OCI-LY1 (cell line): Measurements from ENCODE around the gene HINFP.

Source experiments
- H2AFZ ChIP-seq: fragments of 200-600 bp; sonication (generic), shearing (Covaris generic); 2 replicates; pipeline ENCODE4 v1.6.0; 2014; ENCODE audit warnings: antibody characterized with exemption, mild to moderate bottlenecking, low read length
- H3F3A ChIP-seq: fragments of 200-600 bp; sonication (generic), shearing (Covaris generic); 2 replicates; pipeline ENCODE4 v1.6.0; 2014; ENCODE audit warnings: mild to moderate bottlenecking, antibody characterized with exemption, low read length, moderate library complexity; ENCODE audit not compliant: insufficient read depth
- H3K27ac ChIP-seq: fragments of 200-600 bp; sonication (generic); 2 replicates; pipeline ENCODE4 v1.5.1; 2014; ENCODE audit warnings: low read length, mixed run types, mild to moderate bottlenecking, low read depth; ENCODE audit not compliant: poor library complexity, severe bottlenecking
- H3K27me3 ChIP-seq: fragments of 200-600 bp; sonication (generic); 2 replicates; pipeline ENCODE4 v1.6.0; 2014; ENCODE audit warnings: antibody characterized with exemption, mild to moderate bottlenecking, low read length, moderate library complexity; ENCODE audit not compliant: insufficient read depth
- H3K36me3 ChIP-seq: fragments of 200-600 bp; sonication (generic); 2 replicates; pipeline ENCODE4 v1.6.1; 2014; ENCODE audit warnings: mild to moderate bottlenecking, antibody characterized with exemption, low read length, moderate library complexity, mixed read lengths; ENCODE audit not compliant: insufficient read depth
- H3K4me1 ChIP-seq: fragments of 200-600 bp; sonication (generic); 2 replicates; pipeline ENCODE4 v1.5.1; 2014; ENCODE audit warnings: mild to moderate bottlenecking, low read length, moderate library complexity; ENCODE audit not compliant: insufficient read depth, severe bottlenecking
- H3K4me2 ChIP-seq: fragments of 200-600 bp; sonication (generic), shearing (Covaris generic); 2 replicates; pipeline ENCODE4 v1.6.1; 2014; ENCODE audit warnings: low read length
- H3K4me3 ChIP-seq: fragments of 200-600 bp; sonication (generic); 2 replicates; pipeline ENCODE4 v1.5.1; 2014; ENCODE audit warnings: low read length, low read depth, mild to moderate bottlenecking, mixed read lengths; ENCODE audit not compliant: poor library complexity, severe bottlenecking
- H3K79me2 ChIP-seq: fragments of 200-600 bp; shearing (Covaris generic); 2 replicates; pipeline ENCODE4 v1.6.1; 2016; ENCODE audit warnings: mixed run types, low read length, mixed read lengths; ENCODE audit not compliant: insufficient read depth
- H3K9ac ChIP-seq: fragments of 200-600 bp; sonication (generic), shearing (Covaris generic); 2 replicates; pipeline ENCODE4 v1.6.1; 2014; ENCODE audit warnings: mild to moderate bottlenecking, low read length, mixed read lengths
- H3K9me2 ChIP-seq: fragments of 200-600 bp; sonication (generic), shearing (Covaris generic); 2 replicates; pipeline ENCODE4 v1.6.1; 2014; ENCODE audit warnings: low read depth, mild to moderate bottlenecking, low read length, mixed read lengths
- H3K9me3 ChIP-seq: fragments of 200-600 bp; shearing (Covaris generic); 2 replicates; pipeline ENCODE4 v1.6.1; 2014; ENCODE audit warnings: low read length, mixed read lengths
- H4K20me1 ChIP-seq: fragments of 200-600 bp; sonication (generic), shearing (Covaris generic); 2 replicates; pipeline ENCODE4 v1.6.0; 2016; ENCODE audit warnings: mild to moderate bottlenecking, low read length; ENCODE audit not compliant: insufficient read depth
- CTCF ChIP-seq: fragments of 200-600 bp; sonication (generic), shearing (Covaris generic); IDR thresholded peaks from 2 replicates; pipeline ENCODE4 v1.5.1; 2017; ENCODE audit warnings: mild to moderate bottlenecking, antibody characterized with exemption, low read length, moderate library complexity, mixed read lengths
- EZH2 ChIP-seq: fragments of 200-600 bp; sonication (generic), shearing (Covaris generic); IDR thresholded peaks from 2 replicates; pipeline ENCODE4 v1.8.0; 2017; ENCODE audit warnings: borderline replicate concordance, mixed run types, mild to moderate bottlenecking, antibody characterized with exemption, low read length, moderate library complexity, mixed read lengths

HINFP gene

GRCh38 chr11:119103793-119104192, 17.6 kb upstream of the HINFP start:
- H3K4me2 ChIP-seq = no peak overlapping the region
- no peaks in the 10 kb centered on the region for H3K9me2 ChIP-seq
- H2AFZ ChIP-seq = no peak overlapping the region
- H3K4me1 ChIP-seq = peaks cover 43% of the 10 kb centered on the region
- no peaks in the 10 kb centered on the region for H3K79me2 ChIP-seq
- no peaks in the 10 kb centered on the region for H4K20me1 ChIP-seq
- no peaks in the 10 kb centered on the region for H3K9me3 ChIP-seq
- H3F3A ChIP-seq = no peaks in the 10 kb centered on the region; the same call in 1 of the 2 replicates
- peaks cover under 1% of the 10 kb centered on the region; the same call in 1 of the 2 replicates for H3K36me3 ChIP-seq
- H3K4me3 ChIP-seq = no peak overlapping the region
- no peak overlapping the region for H3K27ac ChIP-seq
- H3K9ac ChIP-seq = no peak overlapping the region
- H3K27me3 ChIP-seq = no peaks in the 10 kb centered on the region
- TF ChIP-seq EZH2 (no peak), CTCF (no peak)

GRCh38 chr11:119106564-119107537, 14.5 kb upstream of the HINFP start, which contains the start of gene C2CD2L:
Gene C2CD2L, plus strand, starts transcription at chr11:119107344. Its CDS starts 398 bp downstream, at chr11:119107742.
- TF ChIP-seq CTCF (no peak), EZH2 (no peak)

GRCh38 chr11:119107538-119108145, 13.7 kb upstream of the HINFP start:
- Histone ChIP-seq H4K20me1 (no peaks in the 10 kb centered on the region), H3K9ac (peak overlapping the region; percentile 96), H3K36me3 (peaks cover 23% of the 10 kb centered on the region), H3F3A (no peaks in the 10 kb centered on the region; the same call in 1 of the 2 replicates), H3K9me3 (no peaks in the 10 kb centered on the region), H3K9me2 (no peaks in the 10 kb centered on the region), H3K4me3 (peak overlapping the region; percentile 98), H3K27me3 (no peaks in the 10 kb centered on the region), H3K27ac (peak overlapping the region; percentile 63), H3K4me2 (peak overlapping the region; percentile 99), H3K79me2 (no peaks in the 10 kb centered on the region), H2AFZ (no peak overlapping the region), H3K4me1 (peaks cover 27% of the 10 kb centered on the region)
- TF ChIP-seq CTCF (no peak), EZH2 (no peak)

More at GRCh38 chr11:119106564-119107537, 14.5 kb upstream of the HINFP start, which contains the start of gene C2CD2L:
- H3K36me3 ChIP-seq = peaks cover 15% of the 10 kb centered on the region
- H3K9me2 ChIP-seq = no peaks in the 10 kb centered on the region
- peak within 1 kb of the TSS; percentile 96 for H3K9ac ChIP-seq
- H3K27me3 ChIP-seq = no peaks in the 10 kb centered on the region
- no peaks in the 10 kb centered on the region for H3K9me3 ChIP-seq
- no peaks in the 10 kb centered on the region for H3K79me2 ChIP-seq
- no peak within 1 kb of the TSS for H2AFZ ChIP-seq
- H3K4me2 ChIP-seq = peak within 1 kb of the TSS; percentile 99
- H3F3A ChIP-seq = no peaks in the 10 kb centered on the region; the same call in 1 of the 2 replicates
- H4K20me1 ChIP-seq = no peaks in the 10 kb centered on the region
- H3K4me1 ChIP-seq = peaks cover 30% of the 10 kb centered on the region
- peak within 1 kb of the TSS; percentile 82 for H3K27ac ChIP-seq
- H3K4me3 ChIP-seq = peak within 1 kb of the TSS; percentile 98
